Loucy (cell line): ENCODE measurements around the gene MYCBP2.

Experiments used
- CTCF ChIP-seq: fragments of 200-600 bp; sonication (generic); conservative IDR thresholded peaks from 2 replicates; pipeline ENCODE4 v1.5.1; 2014; ENCODE audit warnings: mild to moderate bottlenecking, antibody characterized with exemption, low read length
- EZH2phosphoT487 ChIP-seq: fragments of 200-600 bp; IDR thresholded peaks from 2 replicates; pipeline ENCODE4 v1.6.1; 2018; ENCODE audit warnings: antibody characterized with exemption, mild to moderate bottlenecking, moderate library complexity, borderline replicate concordance

GRCh38 chr13:77114271-77114670 lies 212.6 kb downstream of the MYCBP2 start:
- TF ChIP-seq EZH2phosphoT487 (no peak), CTCF (no peak)
